GM12878 (cell line): ENCODE results near the gene TMPRSS13. TPM values are rescaled to one million over a fixed set of nuclear protein-coding genes. Genes with fewer than 3 reads are reported as not detected.
A peak's percentile ranks its signal among the peaks of the same experiment; 100 is the strongest.

ENCODE experiments used
- ATAC-seq: fragments of 200-7000 bp; cut with Tn5 transposase; 3 replicates; pipeline ENCODE4 v1.9.1; 2020; ENCODE audit warnings: mild to moderate bottlenecking, moderate library complexity
- BruUV-seq: library from RNA; stranded (reverse); fragments of 400-500 nt; replicated peaks from 2 replicates; lab custom pipeline; 2021; lab: Mats Ljungman, UMichigan
- CTCF ChIA-PET: fragments of 300-600 bp; sonication (Branson Sonifier 250); formaldehyde crosslinking; extraction: SDS; loops from one replicate; lab custom pipeline; 2021; ENCODE audit warnings: inconsistent platforms; lab: Yijun Ruan, JAX
- POLR2A ChIA-PET: fragments of 350-600 bp; formaldehyde crosslinking; extraction: SDS; loops from one replicate; lab custom pipeline; 2021; ENCODE audit warnings: inconsistent platforms; lab: Charles Lee
- RAD21 ChIA-PET: fragments of 300-600 bp; sonication (Branson Sonifier 250); formaldehyde crosslinking; loops from one replicate; lab custom pipeline; 2023; ENCODE audit warnings: antibody characterized with exemption; ENCODE audit not compliant: unreplicated experiment; lab: Charles Lee
- SMC1A ChIA-PET: fragments of 300-600 bp; sonication (Branson Sonifier 250); formaldehyde crosslinking; loops from one replicate; lab custom pipeline; 2023; ENCODE audit not compliant: unreplicated experiment, uncharacterized antibody; lab: Charles Lee
- DNase-seq: peaks from one replicate; pipeline ENCODE4 v3.0.0-alpha.2; 2011; ENCODE audit warnings: low read depth, low spot score
- FAIRE-seq: peaks from 3 replicates; lab custom pipeline; 2011; peaks lifted over from hg19 to GRCh38; lab: Jason Lieb, UNC
- H2AFZ ChIP-seq: 2 replicates; pipeline ENCODE4 v1.6.0; 2011; ENCODE audit warnings: low read depth, low read length, control low read depth; ENCODE audit not compliant: control insufficient read depth
- H3K27ac ChIP-seq: 2 replicates; pipeline ENCODE4 v1.5.1; 2011; ENCODE audit warnings: control low read depth; ENCODE audit not compliant: control insufficient read depth, insufficient read depth
- H3K27me3 ChIP-seq, 2 experiments: replicated peaks in 1 of 2; 2 replicates each; pipeline versions ENCODE4 v1.6.0 to v1.6.1; 2011; ENCODE audit warnings: low read length in 1 of 2; ENCODE audit not compliant: control insufficient read depth in 2 of 2, insufficient read depth in 2 of 2
- H3K36me3 ChIP-seq, 2 experiments: 2 replicates each; pipeline ENCODE4 v1.5.1; 2011; ENCODE audit warnings: low read length in 1 of 2; ENCODE audit not compliant: control insufficient read depth in 2 of 2, insufficient read depth in 2 of 2
- H3K4me1 ChIP-seq: 2 replicates; pipeline ENCODE4 v1.6.1; 2011; ENCODE audit warnings: mild to moderate bottlenecking, low read length, moderate library complexity, mixed read lengths; ENCODE audit not compliant: control insufficient read depth, insufficient read depth
- H3K4me2 ChIP-seq: 2 replicates; pipeline ENCODE4 v1.6.0; 2011; ENCODE audit warnings: control low read depth; ENCODE audit not compliant: control insufficient read depth, insufficient read depth
- H3K4me3 ChIP-seq: fragments of 200-600 bp; sonication (generic); 2 replicates; pipeline ENCODE4 v1.5.1; 2016
- H3K79me2 ChIP-seq: 2 replicates; pipeline ENCODE4 v1.6.0; 2011; ENCODE audit warnings: low read length; ENCODE audit not compliant: control insufficient read depth, insufficient read depth
- H3K9ac ChIP-seq: 2 replicates; pipeline ENCODE4 v1.8.0; 2011; ENCODE audit warnings: low read length, control low read depth, mixed read lengths; ENCODE audit not compliant: control insufficient read depth, insufficient read depth
- H3K9me3 ChIP-seq: replicated peaks from 3 replicates; pipeline ENCODE4 v1.5.1; 2011; ENCODE audit warnings: mild to moderate bottlenecking, low read length; ENCODE audit not compliant: control insufficient read depth, insufficient read depth
- H4K20me1 ChIP-seq: 2 replicates; pipeline ENCODE4 v1.6.0; 2011; ENCODE audit not compliant: control insufficient read depth, insufficient read depth
- BHLHE40 ChIP-seq, 2 experiments: fragments of 450-650 bp in 1 of 2; IDR thresholded peaks; 2 replicates each; pipeline ENCODE4 v1.6.1; 2011 to 2017; ENCODE audit warnings: low read depth in 2 of 2, borderline replicate concordance in 1 of 2, improper control_type of control experiment in 1 of 2, low read length in 1 of 2, mild to moderate bottlenecking in 1 of 2
- FOXM1 ChIP-seq: IDR thresholded peaks from 2 replicates; pipeline ENCODE4 v1.6.1; 2012; ENCODE audit warnings: low read depth, mild to moderate bottlenecking, inconsistent platforms, low read length, moderate library complexity
- NFYB ChIP-seq: IDR thresholded peaks from 2 replicates; pipeline ENCODE4 v1.6.1; 2011; ENCODE audit warnings: low read depth, mild to moderate bottlenecking, low read length, improper control_type of control experiment, moderate library complexity; ENCODE audit not compliant: insufficient read depth
- POLR2A ChIP-seq: IDR thresholded peaks from 2 replicates; pipeline ENCODE4 v1.6.1; 2011; ENCODE audit warnings: low read depth, mild to moderate bottlenecking, low read length
- RBBP5 ChIP-seq: fragments of 200-600 bp; sonication (generic); conservative IDR thresholded peaks from 2 replicates; pipeline ENCODE4 v1.6.1; 2016
- RCOR1 ChIP-seq: conservative IDR thresholded peaks from 2 replicates; pipeline ENCODE4 v1.6.1; 2012; ENCODE audit warnings: low read depth, low read length, improper control_type of control experiment
- RELA ChIP-seq: fragments of 450-650 bp; IDR thresholded peaks from 2 replicates; pipeline ENCODE4 v1.8.0; 2014; ENCODE audit warnings: borderline replicate concordance; ENCODE audit not compliant: partially characterized antibody
- SMAD5 ChIP-seq: IDR thresholded peaks from 2 replicates; pipeline ENCODE4 v1.6.1; 2016; ENCODE audit warnings: antibody characterized with exemption, low read depth
- SUPT20H ChIP-seq: IDR thresholded peaks from 2 replicates; pipeline ENCODE4 v1.6.1; 2011; ENCODE audit warnings: low read depth, mild to moderate bottlenecking, low read length, moderate library complexity, borderline replicate concordance; ENCODE audit not compliant: control insufficient read depth
- ZNF24 ChIP-seq: fragments of 450-650 bp; IDR thresholded peaks from 2 replicates; pipeline ENCODE4 v1.6.1; 2017; ENCODE audit warnings: antibody characterized with exemption, mild to moderate bottlenecking
- WGBS: methylation state at CpG from one replicate; pipeline ENCODE4 v1.1.6; 2016; ENCODE audit warnings: low lambda C conversion rate; ENCODE audit not compliant: insufficient replicate concordance, insufficient coverage; ENCODE audit errors: missing lambda C conversion rate; 5-methylcytosine and 5-hydroxymethylcytosine counted together
- in situ Hi-C: fragments of 300-500 bp; cut with MboI; formaldehyde crosslinking; loops from 9 replicates; pipeline ENCODE4 v1.14.3; 2018; ENCODE audit warnings: mixed read lengths
- intact Hi-C: fragments of 100-400 bp; cut with micrococcal nuclease; formaldehyde crosslinking; loops from one replicate; pipeline ENCODE4 v1.14.2; 2022; ENCODE audit not compliant: unreplicated experiment
- polyA plus RNA-seq, 11 experiments: library from polyadenylated mRNA; depleted of rRNA in 4 of 11; unstranded in 6 of 11; stranded (reverse) in 5 of 11; fragments of >200 nt; fragmentation: Nextera tagmentation in 4 of 11; fragmentation: Illumina TruSeq in 1 of 11; extraction: Ambion mirVana in 4 of 11; extraction: Trizol in 1 of 11; gene quantifications; 1 replicate in 1 of 11; 2 replicates in 10 of 11; pipeline versions ENCODE4 v1.2.1 to v1.2.3, GENCODE V29; 2011 to 2016; ENCODE audit warnings: inconsistent platforms in 2 of 11, missing spikeins in 2 of 11, low read depth in 1 of 11
- total RNA-seq, 4 experiments: library from RNA; depleted of rRNA in 3 of 4; stranded (reverse); fragments of >200 nt in 3 of 4; fragmentation: Illumina TruSeq in 1 of 4; extraction: Trizol in 1 of 4; gene quantifications; 2 replicates each; pipeline versions ENCODE4 v1.2.1 to v1.2.3, GENCODE V29; 2013 to 2021
- TF ChIP-seq, protein P1 (sequence below): IDR thresholded peaks from 2 replicates; pipeline ENCODE4 v1.6.1; 2012; ENCODE audit warnings: low read depth, low read length, improper control_type of control experiment
- TF ChIP-seq, protein P2 (sequence below): IDR thresholded peaks from 2 replicates; pipeline ENCODE4 v1.6.1; 2012; ENCODE audit warnings: low read depth, low read length, improper control_type of control experiment
- TF ChIP-seq, protein P3 (sequence below): IDR thresholded peaks from 2 replicates; pipeline ENCODE4 v1.6.1; 2011; ENCODE audit warnings: borderline replicate concordance, low read depth, mild to moderate bottlenecking, moderate library complexity, mixed read lengths, low read length; ENCODE audit not compliant: insufficient read depth; ENCODE audit errors: extremely low read length
- TF ChIP-seq, protein P4 (sequence below): IDR thresholded peaks from 2 replicates; pipeline ENCODE4 v1.6.1; 2012; ENCODE audit warnings: mild to moderate bottlenecking, low read depth, low read length
- TF ChIP-seq, protein P5 (sequence below): fragments of 450-650 bp; IDR thresholded peaks from 2 replicates; pipeline ENCODE4 v1.6.1; 2017; ENCODE audit warnings: mild to moderate bottlenecking, low read depth, inconsistent platforms; ENCODE audit not compliant: poor library complexity, severe bottlenecking

TMPRSS13 gene
- total and polyA plus RNA-seq, 10 of the 15 experiments (the other 5 are each of a cell fraction or from before 2014, with no cell fraction given): 0.05 to 0.50 (median 0.26) TPM; not detected in 2

DNA sequence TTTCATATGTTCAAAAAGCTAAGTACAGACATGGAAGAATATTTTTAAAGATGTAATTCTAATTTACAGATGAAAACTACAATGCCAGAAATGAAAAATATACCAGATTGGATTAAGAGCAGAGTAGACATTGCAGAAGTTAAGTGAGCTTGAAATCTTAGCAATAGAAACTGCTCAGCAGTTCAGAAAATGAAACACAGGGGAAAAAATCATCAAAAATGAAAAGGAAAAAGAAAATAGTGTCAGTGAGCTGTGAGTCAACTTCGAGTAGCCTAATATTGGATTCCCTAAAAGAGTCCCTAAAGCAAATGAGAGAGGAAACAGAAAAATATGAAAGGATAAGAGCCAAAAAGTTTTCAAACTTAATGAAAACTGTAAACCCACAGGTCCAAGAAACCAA lies 31.2 kb upstream of the TMPRSS13 start:
- ChIA-PET POLR2A (interaction anchor here (0.6 to 2.5 kb wide), 6 partner anchors 10 to 38 kb away, joined by 3 to 13 read pairs (median 3); no protein-coding TSS in a partner anchor), SMC1A (interaction anchor here (0.7 to 5.6 kb wide), 16 partner anchors 8 to 92 kb away, joined by 3 to 37 read pairs (median 4); partner anchors contain the start of gene IL10RA), CTCF (interaction anchor here (0.7 to 1.6 kb wide), 10 partner anchors 9 to 153 kb away, joined by 3 to 11 read pairs (median 3); no protein-coding TSS in a partner anchor), RAD21 (interaction anchor here (0.7 to 3.0 kb wide), 11 partner anchors 9 to 184 kb away, joined by 3 to 15 read pairs (median 4); partner anchors contain the start of gene IL10RA)
- no peak overlapping the region for H3K9ac ChIP-seq
- no peaks in the 10 kb centered on the region for H3K79me2 ChIP-seq
- DNase-seq (no peak), FAIRE-seq (no peak), ATAC-seq (peak; percentile 53)
- peak overlapping the region; percentile 14; the same call in 1 of the 2 replicates for H3K4me2 ChIP-seq
- H3K36me3 ChIP-seq: no peaks in the 10 kb centered on the region
- H3K27me3 ChIP-seq: no peaks in the 10 kb centered on the region
- 0% methylated on average over 1 of the region's 1 CpG for WGBS
- no peak overlapping the region for H2AFZ ChIP-seq
- peaks cover 13% of the 10 kb centered on the region for H3K4me1 ChIP-seq
- no peak overlapping the region for H3K27ac ChIP-seq
- in situ Hi-C loops (no loop called here), intact Hi-C loops (no loop called here)
- H3K9me3 ChIP-seq: peaks cover 8% of the 10 kb centered on the region
- BruUV-seq: no TSS peak
- H4K20me1 ChIP-seq: no peaks in the 10 kb centered on the region
- no peak overlapping the region for H3K4me3 ChIP-seq
- no peak for TF ChIP-seq SMAD5
- TF ChIP-seq BHLHE40 (IDR thresholded peaks at IDR 0.05; ENCODE audit: borderline replicate concordance in 1 of 2, low read depth in 2 of 2, low read length in 1 of 2): no peak
- no peak for TF ChIP-seq RBBP5
- no peak for TF ChIP-seq POLR2A
- no peak for TF ChIP-seq RELA
- TF ChIP-seq, protein P1, sequence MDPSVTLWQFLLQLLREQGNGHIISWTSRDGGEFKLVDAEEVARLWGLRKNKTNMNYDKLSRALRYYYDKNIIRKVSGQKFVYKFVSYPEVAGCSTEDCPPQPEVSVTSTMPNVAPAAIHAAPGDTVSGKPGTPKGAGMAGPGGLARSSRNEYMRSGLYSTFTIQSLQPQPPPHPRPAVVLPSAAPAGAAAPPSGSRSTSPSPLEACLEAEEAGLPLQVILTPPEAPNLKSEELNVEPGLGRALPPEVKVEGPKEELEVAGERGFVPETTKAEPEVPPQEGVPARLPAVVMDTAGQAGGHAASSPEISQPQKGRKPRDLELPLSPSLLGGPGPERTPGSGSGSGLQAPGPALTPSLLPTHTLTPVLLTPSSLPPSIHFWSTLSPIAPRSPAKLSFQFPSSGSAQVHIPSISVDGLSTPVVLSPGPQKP: no peak
- TF ChIP-seq, protein P2, sequence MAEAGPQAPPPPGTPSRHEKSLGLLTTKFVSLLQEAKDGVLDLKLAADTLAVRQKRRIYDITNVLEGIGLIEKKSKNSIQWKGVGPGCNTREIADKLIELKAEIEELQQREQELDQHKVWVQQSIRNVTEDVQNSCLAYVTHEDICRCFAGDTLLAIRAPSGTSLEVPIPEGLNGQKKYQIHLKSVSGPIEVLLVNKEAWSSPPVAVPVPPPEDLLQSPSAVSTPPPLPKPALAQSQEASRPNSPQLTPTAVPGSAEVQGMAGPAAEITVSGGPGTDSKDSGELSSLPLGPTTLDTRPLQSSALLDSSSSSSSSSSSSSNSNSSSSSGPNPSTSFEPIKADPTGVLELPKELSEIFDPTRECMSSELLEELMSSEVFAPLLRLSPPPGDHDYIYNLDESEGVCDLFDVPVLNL: no peak
- no peak for TF ChIP-seq RCOR1
- TF ChIP-seq, protein P3, sequence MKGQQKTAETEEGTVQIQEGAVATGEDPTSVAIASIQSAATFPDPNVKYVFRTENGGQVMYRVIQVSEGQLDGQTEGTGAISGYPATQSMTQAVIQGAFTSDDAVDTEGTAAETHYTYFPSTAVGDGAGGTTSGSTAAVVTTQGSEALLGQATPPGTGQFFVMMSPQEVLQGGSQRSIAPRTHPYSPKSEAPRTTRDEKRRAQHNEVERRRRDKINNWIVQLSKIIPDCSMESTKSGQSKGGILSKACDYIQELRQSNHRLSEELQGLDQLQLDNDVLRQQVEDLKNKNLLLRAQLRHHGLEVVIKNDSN: no peak
- TF ChIP-seq, protein P4, sequence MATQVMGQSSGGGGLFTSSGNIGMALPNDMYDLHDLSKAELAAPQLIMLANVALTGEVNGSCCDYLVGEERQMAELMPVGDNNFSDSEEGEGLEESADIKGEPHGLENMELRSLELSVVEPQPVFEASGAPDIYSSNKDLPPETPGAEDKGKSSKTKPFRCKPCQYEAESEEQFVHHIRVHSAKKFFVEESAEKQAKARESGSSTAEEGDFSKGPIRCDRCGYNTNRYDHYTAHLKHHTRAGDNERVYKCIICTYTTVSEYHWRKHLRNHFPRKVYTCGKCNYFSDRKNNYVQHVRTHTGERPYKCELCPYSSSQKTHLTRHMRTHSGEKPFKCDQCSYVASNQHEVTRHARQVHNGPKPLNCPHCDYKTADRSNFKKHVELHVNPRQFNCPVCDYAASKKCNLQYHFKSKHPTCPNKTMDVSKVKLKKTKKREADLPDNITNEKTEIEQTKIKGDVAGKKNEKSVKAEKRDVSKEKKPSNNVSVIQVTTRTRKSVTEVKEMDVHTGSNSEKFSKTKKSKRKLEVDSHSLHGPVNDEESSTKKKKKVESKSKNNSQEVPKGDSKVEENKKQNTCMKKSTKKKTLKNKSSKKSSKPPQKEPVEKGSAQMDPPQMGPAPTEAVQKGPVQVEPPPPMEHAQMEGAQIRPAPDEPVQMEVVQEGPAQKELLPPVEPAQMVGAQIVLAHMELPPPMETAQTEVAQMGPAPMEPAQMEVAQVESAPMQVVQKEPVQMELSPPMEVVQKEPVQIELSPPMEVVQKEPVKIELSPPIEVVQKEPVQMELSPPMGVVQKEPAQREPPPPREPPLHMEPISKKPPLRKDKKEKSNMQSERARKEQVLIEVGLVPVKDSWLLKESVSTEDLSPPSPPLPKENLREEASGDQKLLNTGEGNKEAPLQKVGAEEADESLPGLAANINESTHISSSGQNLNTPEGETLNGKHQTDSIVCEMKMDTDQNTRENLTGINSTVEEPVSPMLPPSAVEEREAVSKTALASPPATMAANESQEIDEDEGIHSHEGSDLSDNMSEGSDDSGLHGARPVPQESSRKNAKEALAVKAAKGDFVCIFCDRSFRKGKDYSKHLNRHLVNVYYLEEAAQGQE: no peak
- no peak for TF ChIP-seq FOXM1
- no peak for TF ChIP-seq SUPT20H
- TF ChIP-seq, protein P5, sequence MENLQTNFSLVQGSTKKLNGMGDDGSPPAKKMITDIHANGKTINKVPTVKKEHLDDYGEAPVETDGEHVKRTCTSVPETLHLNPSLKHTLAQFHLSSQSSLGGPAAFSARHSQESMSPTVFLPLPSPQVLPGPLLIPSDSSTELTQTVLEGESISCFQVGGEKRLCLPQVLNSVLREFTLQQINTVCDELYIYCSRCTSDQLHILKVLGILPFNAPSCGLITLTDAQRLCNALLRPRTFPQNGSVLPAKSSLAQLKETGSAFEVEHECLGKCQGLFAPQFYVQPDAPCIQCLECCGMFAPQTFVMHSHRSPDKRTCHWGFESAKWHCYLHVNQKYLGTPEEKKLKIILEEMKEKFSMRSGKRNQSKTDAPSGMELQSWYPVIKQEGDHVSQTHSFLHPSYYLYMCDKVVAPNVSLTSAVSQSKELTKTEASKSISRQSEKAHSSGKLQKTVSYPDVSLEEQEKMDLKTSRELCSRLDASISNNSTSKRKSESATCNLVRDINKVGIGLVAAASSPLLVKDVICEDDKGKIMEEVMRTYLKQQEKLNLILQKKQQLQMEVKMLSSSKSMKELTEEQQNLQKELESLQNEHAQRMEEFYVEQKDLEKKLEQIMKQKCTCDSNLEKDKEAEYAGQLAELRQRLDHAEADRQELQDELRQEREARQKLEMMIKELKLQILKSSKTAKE: no peak
- no peak for TF ChIP-seq ZNF24
- TF ChIP-seq NFYB: no peak
